ENCODE measurements around the gene DLX2.

The DLX2 gene

GRCh38 chr2:172107690-172108586 is 5.2 kb upstream of the DLX2 start:
- DNase-seq, result peak; percentile 31

DNA sequence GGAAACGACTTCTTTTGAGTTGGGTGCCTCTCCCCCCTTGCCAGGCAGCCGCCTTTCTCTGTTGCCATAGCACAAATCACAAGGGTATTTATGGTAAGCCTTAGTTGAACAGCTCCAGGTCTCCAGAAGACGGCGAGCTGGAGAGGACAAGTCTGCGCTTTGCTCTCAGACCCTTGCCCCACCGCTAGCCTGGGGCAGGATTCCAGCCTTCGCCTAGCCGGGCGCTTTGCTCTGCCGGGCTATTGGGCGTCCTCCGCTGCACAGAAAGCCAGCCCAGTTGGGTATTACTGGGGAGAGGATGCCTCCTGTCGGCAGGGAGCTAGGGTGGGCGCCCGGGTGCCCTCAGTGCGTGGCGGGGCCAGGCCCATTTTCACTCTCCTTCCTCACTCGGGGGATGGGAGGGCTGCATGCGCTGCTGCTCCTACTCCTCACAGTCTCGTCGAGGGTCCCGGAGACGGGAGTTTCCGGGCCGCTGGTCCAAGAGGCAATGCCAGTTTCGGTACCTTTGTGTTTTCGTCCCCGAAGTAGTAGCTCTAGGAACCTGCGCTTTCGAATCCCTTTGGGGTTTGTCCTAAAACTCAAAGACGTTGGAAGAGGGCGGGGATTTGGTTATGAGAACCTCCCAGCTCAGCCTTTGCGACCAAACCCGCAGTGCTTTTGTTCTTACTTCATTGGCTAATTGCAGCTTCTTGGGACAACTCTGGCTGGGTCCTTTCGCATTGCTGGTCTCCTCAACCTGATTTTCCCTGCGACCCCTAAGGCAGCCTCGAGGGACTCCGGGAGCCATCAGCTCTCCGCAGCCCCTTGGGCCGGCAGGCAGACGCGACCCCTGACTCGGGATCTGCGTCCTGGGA is 3.6 kb upstream of the DLX2 start:
- DNase-seq, result peak; percentile 80

DNA sequence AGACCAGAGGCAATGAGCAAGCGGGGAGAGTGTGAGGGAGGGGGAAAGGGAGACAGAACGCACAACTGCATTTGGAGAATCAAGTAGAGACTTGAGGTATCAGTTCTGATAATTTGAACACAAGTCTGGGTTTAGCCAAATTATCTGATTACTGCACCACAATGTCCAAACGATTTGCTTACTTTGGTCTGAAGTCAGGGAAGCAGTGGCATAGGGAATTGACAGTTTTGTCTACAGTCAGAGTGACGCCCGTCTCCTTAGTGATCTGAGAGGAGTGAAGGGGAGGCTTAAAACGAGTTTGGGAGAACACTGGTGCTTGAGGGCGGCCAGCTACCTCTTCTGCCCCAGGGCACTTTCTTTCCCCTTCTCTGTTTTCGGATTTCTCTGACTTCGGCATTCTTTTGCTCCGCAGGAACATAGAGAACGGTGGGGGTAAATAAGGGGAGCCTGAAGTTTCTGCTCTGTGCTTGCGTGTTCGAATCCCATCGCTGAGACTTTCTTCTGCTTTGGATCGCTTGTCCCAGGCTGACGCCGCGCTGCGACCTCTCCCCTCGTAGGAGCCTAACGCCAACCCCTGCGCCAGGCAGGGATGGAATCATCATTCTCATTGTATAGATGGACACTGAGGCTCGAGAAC is 2.9 kb upstream of the DLX2 start:
- peak; percentile 13 for DNase-seq

GRCh38 chr2:172103471-172104272 is 972 bp upstream of the DLX2 start:
- peak; percentile 82 for DNase-seq

- peak; percentile 58 for DNase-seq
Observed at GRCh38 chr2:172101821-172102390, 794 bp downstream of the DLX2 start.

GRCh38 chr2:172100935-172101820 is 1.5 kb downstream of the DLX2 start:
- DNase-seq, result peak; percentile 42

- no peak for DNase-seq
Observed at GRCh38 chr2:172100080-172100934, 2.4 kb downstream of the DLX2 start.

DNA sequence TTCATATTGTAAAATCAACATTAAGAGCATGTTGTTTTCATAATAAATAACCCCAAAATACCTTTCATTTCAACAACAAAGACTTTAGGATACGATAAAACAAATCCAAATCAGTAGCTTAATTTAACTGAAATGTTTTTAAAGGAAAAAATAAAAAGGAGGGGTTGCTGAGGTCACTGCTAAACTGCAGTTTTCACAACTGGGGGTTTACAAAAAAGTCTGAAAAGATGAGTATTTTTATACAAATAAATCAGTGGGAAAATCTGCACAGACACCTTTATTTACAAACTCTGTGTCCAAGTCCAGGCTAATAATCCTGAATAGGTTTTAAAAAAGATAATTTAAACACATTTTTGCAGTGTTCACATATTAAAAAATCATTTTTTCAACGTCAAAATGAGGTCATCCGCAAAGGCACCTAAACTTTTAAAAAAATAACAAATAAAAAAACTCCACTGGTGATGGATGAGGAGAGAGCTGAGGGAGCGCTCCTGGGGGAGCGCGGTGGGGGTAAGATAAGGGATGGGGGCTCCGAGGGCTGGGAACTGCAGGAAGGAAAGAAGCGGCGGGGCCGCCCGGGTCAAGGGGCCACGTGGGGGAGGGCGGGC is 3.1 kb downstream of the DLX2 start:
- no peak for DNase-seq

- DNase-seq, result peak; percentile 39
Observed at GRCh38 chr2:172098650-172099471, 3.8 kb downstream of the DLX2 start.

- DNase-seq, result peak; percentile 20
Observed at GRCh38 chr2:172098287-172098649, 4.4 kb downstream of the DLX2 start.

DNA sequence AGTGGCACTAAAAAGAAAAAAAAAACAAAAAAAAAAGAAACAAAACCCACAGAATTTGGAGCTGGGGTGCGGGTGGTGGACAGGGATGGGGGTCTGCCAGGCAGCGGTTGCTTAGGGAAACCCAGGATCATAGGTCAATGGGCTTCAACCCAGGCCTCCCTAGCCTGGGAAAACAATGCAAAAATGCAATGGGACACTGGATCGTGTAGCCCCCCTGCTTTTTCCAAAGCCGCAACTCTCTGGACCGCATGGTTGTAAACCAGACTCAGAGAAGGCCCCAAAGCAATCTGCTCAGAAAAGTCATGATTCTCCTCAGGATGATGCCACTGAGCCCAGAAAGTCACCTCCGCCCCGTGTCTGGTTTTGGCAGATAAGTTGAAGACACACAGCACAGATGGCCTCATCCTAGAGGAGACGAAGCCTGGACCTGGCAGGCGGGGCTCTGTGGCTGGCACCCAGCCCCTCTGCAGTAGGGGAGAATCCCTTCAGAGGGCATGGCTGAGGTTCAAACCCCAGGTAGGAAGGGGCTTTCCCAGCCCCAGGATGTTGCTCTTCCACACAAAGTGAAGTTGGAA is 5.1 kb downstream of the DLX2 start:
- DNase-seq, result peak; percentile 92

GRCh38 chr2:172096626-172097547 is 5.8 kb downstream of the DLX2 start:
- peak; percentile 29 for DNase-seq

DNA sequence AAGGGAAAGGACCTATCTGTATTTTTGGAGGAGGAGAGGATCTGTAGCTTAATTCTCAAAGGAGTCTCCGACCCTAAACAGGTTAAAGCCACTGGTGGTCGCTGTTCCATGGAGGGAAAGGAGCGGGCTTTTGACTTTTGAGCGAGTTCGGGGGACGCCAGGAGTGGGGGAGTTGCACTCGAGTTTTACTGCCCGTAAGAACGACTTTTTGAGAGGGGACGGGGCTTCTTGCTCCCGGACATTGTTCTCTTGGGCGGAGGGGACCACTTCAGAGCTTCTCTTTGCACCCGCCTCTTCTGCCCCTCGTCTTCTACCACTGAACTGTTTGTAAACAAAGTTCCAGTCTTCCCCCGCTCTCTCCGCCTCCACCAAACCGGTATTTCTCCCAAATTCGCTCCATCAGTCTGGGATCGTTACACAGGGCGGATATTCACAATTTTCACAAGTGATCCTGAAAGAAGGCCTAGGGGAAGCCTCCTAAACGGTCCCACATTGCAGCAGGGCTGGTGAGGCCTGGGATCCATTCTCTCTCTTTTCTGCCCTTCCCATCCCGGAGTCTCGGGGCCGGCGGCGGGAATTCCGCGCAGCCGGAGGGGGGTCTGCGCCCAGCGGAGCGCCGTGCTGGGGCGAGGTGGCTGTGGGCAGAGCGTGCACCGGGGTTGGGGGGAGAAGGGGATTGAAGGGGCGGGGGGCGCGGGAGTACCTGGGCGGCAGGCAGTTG is 6.6 kb downstream of the DLX2 start:
- DNase-seq, result peak; percentile 28

DNA sequence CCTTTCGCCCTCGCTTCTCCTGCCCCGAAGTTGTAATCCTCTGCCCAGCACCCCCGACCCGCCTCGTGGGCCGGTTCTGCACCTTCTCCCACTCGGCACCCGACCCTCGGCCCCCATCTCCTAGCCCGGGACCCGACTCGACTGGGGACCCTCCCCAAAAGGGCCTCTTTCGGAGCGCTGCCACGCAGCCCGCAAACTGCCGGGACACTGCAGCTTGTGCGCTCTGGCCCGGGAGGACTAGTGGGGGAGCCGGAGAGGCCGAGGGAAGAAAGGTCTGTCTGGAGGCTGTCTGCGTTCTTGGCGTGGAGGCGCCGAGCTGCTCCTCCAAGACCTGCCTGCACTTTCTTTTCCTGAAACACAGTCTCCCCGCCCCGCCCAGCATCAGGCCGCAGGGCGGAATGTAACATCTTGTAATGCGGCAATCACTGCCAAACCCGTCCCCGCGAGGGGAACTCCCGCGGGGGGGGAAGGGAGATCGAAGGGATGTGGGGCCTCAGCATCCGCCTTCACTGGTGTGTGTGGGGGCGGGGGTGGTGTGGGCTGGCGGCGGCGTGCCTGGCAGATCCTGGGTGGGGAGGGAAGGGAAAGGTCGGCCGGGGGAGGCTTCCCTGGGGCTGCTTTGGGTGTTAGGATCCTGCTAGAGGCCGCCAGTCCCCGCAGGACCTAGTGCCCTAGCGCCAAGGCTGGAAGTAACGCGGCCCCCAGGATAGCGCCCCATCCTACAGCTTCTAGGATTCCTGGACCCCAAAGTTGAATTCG is 7.4 kb downstream of the DLX2 start:
- peak; percentile 51 for DNase-seq

DNA sequence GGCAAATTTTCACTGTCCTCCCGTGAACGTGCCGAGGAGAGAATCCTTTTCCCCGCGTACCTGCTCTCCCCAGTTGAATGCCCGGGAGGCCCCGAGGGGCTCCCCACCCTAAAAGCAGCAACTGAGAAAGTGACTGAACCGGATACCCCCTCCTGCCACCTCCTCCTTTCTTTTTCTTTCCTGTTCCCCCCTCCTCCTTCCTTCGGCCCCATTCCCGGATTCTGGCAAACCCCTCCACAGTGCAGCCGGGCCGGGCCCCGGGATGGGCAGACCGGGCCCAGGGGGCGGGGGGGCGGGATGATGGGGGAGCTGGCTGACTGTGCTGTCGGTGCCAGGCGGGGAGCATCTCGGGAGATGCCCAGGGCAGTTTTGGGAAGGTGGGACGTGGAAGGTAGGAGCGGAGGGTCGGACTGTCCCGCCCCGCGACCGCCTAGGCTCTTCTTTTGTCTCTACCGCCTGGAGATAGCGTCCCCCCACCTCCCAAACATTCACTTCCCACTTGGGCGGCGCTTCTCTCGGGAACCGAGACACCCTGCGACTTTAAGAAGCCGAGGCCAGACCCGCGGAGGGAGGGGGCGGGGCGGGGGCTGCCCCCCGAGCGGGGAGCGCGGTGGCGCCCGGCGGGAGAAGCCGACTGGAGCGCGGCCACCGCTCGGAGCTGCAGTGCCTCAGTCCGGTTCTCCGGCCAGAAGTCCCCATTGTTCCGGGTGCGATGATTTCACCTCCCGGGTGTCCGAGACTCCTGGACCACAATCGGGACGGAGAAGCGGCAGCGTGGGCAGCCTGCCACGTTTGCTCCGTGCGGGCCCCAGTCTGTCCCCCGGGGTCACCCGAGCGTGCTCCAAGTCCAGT is 8.2 kb downstream of the DLX2 start:
- DNase-seq, result no peak
